Psoas muscle (tissue), 8 donors: ENCODE data around the gene PCK1. TPM values are rescaled to one million over a fixed set of nuclear protein-coding genes. Genes with fewer than 3 reads are reported as not detected.
A peak's percentile ranks its signal among the peaks of the same experiment; 100 is the strongest.

Experiments used
- ATAC-seq, 4 donors: fragments of 200-7000 bp; cut with Tn5 transposase; one replicate each; pipeline ENCODE4 v1.9.1; 2020; ENCODE audit warnings: moderate library complexity in 3 of 4, mild to moderate bottlenecking in 2 of 4
- DNase-seq, 2 donors: peaks; one replicate each; pipeline ENCODE4 v3.0.0-alpha.2; 2020
- H3K27ac ChIP-seq: fragments of 200-600 bp; one replicate; pipeline ENCODE4 v1.8.0; 2022
- H3K27me3 ChIP-seq, 3 donors: fragments of 200-600 bp in 1 of 3; one replicate each; pipeline versions ENCODE4 v1.6.1 to v1.8.0; 2013 to 2022; ENCODE audit warnings: low read length in 2 of 3, mild to moderate bottlenecking in 2 of 3, moderate library complexity in 1 of 3; ENCODE audit not compliant: insufficient read depth in 3 of 3
- H3K36me3 ChIP-seq, 2 donors: fragments of 200-600 bp in 1 of 2; one replicate each; pipeline versions ENCODE4 v1.6.1 to v1.8.0; 2013 to 2022; ENCODE audit warnings: low read depth in 1 of 2, mild to moderate bottlenecking in 1 of 2, moderate library complexity in 1 of 2; ENCODE audit not compliant: insufficient read depth in 1 of 2
- H3K4me1 ChIP-seq: fragments of 200-600 bp; one replicate; pipeline ENCODE4 v1.8.0; 2022
- H3K4me3 ChIP-seq: fragments of 200-600 bp; one replicate; pipeline ENCODE4 v1.8.0; 2022; ENCODE audit warnings: mild to moderate bottlenecking
- H3K9me3 ChIP-seq: fragments of 200-600 bp; one replicate; pipeline ENCODE4 v1.8.0; 2022
- WGBS, 3 donors: extraction: QIAGEN DNeasy Blood & Tissue Kit; methylation state at CpG; one replicate each; pipeline versions ENCODE4 v1.1.6 to v1.1.7; 2013; 5-methylcytosine and 5-hydroxymethylcytosine counted together
- intact Hi-C, 2 donors: fragments of 100-400 bp; cut with DNase I; formaldehyde crosslinking; loops; one replicate each; pipeline versions ENCODE4 v1.11.0 to v1.14.2; 2022
- polyA plus RNA-seq, 3 donors: library from polyadenylated mRNA; stranded (reverse); fragments of 200-250 nt; gene quantifications; one replicate each; pipeline ENCODE4 v1.2.3, GENCODE V29; 2013
- total RNA-seq, 4 donors: library from RNA; stranded (reverse); fragmentation: NEBNext Ultra II Directional in 2 of 4; extraction: Animal tissue kit (Norgen Biotek cat#: 25700) in 2 of 4; gene quantifications; one replicate each; pipeline versions ENCODE4 v1.2.1 to v1.2.4, GENCODE V29; 2021 to 2023
- TF ChIP-seq, protein P1 (sequence below): fragments of 200-600 bp; IDR thresholded peaks from one replicate; pipeline ENCODE4 v1.8.0; 2022; ENCODE audit warnings: antibody characterized with exemption
- donor health status: healthy with polysubstance abuse.
- donor health status: DM: no; HTN: no; CAD: no; lungs with moderate emphysema.
- donor health status: Bipolar disorder and iron deficiency.
- donor health status: healthy.
- donor health status: DM: yes; HTN: yes; CAD: no.
- donor health status: DM: no; HTN: no; CAD: no.
- donor health status: DM: no; HTN: no; CAD: no.
- donor health status: DM: yes; HTN: yes; CAD: no.

Gene PCK1
- total and polyA plus RNA-seq, 7 donors = 0.24 to 0.81 (median 0.41) TPM

DNA sequence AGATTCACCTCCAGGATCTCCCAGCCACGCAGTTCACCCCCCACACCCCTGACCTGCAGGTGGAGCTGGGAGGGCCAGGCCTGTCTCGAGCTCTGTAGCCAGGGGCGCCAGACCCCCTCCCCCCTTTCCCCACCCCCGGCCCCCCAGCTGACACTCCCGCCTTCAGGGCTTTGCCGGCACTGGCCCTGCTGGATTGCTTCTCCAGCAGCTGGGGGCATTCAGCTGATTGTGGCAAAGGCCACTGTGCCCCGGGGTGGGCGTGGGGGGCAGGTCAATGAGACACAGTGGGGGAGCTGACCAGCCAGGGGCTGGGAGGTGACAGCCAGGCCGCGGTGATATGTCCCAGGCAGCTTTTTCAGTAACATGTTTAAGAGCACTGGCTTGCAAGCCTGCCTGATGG, 37.1 kb downstream of the PCK1 start:
- Histone ChIP-seq H3K9me3 (no peaks in the 10 kb centered on the region), H3K4me3 (no peak overlapping the region), H3K27ac (no peak overlapping the region), H3K27me3 (peaks cover 0 to 3% (median 2%) of the 10 kb centered on the region in 3 donors), H3K4me1 (no peaks in the 10 kb centered on the region), H3K36me3 (no peaks in the 10 kb centered on the region)
- intact Hi-C loops = loop anchor here in 1 of 2 donors (10.0 kb wide), 1 partner anchor 223 kb away; no protein-coding TSS in a partner anchor
- TF ChIP-seq, protein P1, sequence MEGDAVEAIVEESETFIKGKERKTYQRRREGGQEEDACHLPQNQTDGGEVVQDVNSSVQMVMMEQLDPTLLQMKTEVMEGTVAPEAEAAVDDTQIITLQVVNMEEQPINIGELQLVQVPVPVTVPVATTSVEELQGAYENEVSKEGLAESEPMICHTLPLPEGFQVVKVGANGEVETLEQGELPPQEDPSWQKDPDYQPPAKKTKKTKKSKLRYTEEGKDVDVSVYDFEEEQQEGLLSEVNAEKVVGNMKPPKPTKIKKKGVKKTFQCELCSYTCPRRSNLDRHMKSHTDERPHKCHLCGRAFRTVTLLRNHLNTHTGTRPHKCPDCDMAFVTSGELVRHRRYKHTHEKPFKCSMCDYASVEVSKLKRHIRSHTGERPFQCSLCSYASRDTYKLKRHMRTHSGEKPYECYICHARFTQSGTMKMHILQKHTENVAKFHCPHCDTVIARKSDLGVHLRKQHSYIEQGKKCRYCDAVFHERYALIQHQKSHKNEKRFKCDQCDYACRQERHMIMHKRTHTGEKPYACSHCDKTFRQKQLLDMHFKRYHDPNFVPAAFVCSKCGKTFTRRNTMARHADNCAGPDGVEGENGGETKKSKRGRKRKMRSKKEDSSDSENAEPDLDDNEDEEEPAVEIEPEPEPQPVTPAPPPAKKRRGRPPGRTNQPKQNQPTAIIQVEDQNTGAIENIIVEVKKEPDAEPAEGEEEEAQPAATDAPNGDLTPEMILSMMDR = no peak
- WGBS, 3 donors = 72 to 74% (median 74%) methylated on average over 9 to 10 of the region's 10 CpGs
- DNase-seq (peak in 1 of 2 donors; percentile 34), ATAC-seq (no peak)

DNA sequence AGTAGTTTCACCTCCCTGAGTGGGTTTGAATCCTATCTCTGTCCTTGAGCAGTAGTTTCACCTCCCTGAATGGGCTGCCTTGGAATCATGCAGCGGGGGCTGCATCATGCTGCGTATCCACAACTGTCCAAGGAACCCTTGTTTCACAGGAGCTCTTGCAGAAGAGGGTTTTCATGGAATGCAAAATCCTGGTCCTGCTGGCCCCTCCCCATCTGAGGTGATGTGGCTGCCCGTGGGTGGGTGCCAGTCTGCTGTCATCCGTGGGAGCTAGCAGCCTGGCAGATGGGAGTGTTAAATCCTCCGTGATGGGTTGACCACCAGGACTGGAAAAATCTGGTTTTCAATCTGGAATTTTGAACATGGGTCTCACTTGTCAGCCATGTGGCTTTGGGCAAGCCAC, 37.6 kb downstream of the PCK1 start:
- H3K36me3 ChIP-seq = no peaks in the 10 kb centered on the region
- H3K9me3 ChIP-seq = no peaks in the 10 kb centered on the region
- intact Hi-C loops = loop anchor here in 1 of 2 donors (10.0 kb wide), 1 partner anchor 224 kb away; no protein-coding TSS in a partner anchor
- DNase-seq (peak in 1 of 2 donors; percentile 31), ATAC-seq (no peak)
- no peak overlapping the region for H3K27ac ChIP-seq
- no peak overlapping the region for H3K4me3 ChIP-seq
- no peaks in the 10 kb centered on the region for H3K4me1 ChIP-seq
- TF ChIP-seq, protein P1 = no peak
- peaks cover 0 to 3% (median 2%) of the 10 kb centered on the region in 3 donors for H3K27me3 ChIP-seq
- WGBS, 3 donors = 60 to 76% (median 76%) methylated on average over 5 of the region's 5 CpGs

DNA sequence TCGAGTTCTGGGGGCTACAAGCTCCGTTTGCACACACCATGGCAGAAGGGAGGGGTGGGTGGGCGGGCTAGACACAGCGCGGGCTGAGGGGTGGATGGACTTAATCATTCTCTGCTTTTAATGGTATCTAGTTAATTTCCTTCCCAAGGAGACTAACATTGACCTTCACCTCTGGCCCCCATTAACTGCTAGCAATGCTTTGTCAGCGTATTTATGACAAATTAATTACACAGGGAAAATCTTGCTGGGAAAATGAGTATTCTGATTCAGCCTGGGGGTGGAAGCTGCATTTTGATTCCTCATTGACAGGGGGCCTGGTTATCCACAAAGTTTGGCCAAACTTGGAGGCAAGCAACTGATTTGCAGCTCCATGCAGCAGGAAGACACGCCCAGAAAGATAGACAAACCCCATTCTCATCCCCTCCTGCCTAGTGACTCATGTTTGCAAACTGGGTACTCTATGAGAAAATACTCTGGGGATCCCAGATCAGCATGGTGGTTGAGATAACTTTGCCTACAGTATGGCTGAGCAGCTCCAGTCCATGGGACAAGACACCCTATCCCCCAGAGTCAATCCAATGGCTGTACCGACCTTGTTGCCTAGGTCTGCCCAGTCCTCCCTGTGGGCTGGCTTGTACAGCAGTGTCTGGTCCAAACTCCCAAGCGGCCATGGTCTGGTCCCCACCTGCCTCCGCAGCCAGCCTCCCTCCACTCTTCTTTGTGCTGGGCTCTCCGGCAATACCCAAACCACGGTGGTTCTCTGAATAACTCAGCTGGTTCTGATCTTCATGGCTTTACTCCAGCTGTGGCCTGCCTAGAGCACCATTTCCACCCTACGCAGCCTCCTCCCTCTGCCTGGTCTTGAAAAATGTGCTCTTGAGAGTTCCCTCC, 39.7 kb downstream of the PCK1 start:
- WGBS, 3 donors = 74 to 78% (median 75%) methylated on average over 13 of the region's 13 CpGs
- DNase-seq (peak in 1 of 2 donors; percentile 25), ATAC-seq (no peak)
- Histone ChIP-seq H3K4me1 (no peaks in the 10 kb centered on the region), H3K4me3 (no peak overlapping the region), H3K27ac (no peak overlapping the region), H3K27me3 (peaks cover 0 to 3% (median 2%) of the 10 kb centered on the region in 3 donors), H3K36me3 (no peaks in the 10 kb centered on the region), H3K9me3 (no peaks in the 10 kb centered on the region)
- intact Hi-C loops = no loop called here
- TF ChIP-seq, protein P1 = no peak

DNA sequence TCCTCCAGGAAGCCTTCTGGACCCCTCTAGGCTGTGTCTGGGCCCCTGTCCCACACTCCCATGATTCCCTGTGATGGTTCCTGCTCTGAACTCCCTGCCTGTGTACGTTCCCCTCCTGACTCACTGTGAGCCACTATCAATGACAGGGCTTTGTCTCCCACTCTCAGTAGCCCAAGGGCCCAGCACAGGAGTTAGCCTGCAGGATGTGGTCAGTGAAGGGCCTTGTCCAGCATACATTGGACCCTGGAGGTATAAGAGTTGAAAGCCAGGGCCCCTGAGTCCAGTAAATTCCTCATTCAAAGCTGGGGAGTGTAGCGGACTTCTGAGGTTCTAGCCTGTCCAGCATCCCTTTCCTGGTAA, 40.3 kb downstream of the PCK1 start:
- ATAC-seq = no peak
- H3K4me1 ChIP-seq = no peaks in the 10 kb centered on the region

More for the DNA sequence above, 40.3 kb downstream of the PCK1 start:
- TF ChIP-seq, protein P1 = no peak
- Histone ChIP-seq H3K4me3 (no peak overlapping the region), H3K36me3 (no peaks in the 10 kb centered on the region), H3K27me3 (peaks cover 0 to 3% (median 2%) of the 10 kb centered on the region in 3 donors), H3K9me3 (no peaks in the 10 kb centered on the region), H3K27ac (no peak overlapping the region)
- DNase-seq = peak in 1 of 2 donors; percentile 13
- 78 to 90% (median 89%) methylated on average over 2 of the region's 2 CpGs for WGBS, 3 donors
- intact Hi-C loops = no loop called here
